Urinary bladder (tissue), 4 donors: ENCODE data around the gene TMEM214. TPM values are rescaled to one million over a fixed set of nuclear protein-coding genes. Genes with fewer than 3 reads are reported as not detected.
A peak's percentile ranks its signal among the peaks of the same experiment; 100 is the strongest.

Experiments
- DNase-seq: peaks from one replicate; pipeline ENCODE4 v3.0.0-alpha.2; 2015; ENCODE audit errors: extremely low spot score
- H3K27ac ChIP-seq: one replicate; pipeline ENCODE4 v1.5.1; 2013; ENCODE audit warnings: low read depth, mild to moderate bottlenecking, moderate library complexity
- H3K36me3 ChIP-seq: one replicate; pipeline ENCODE4 v1.6.1; 2013; ENCODE audit warnings: mild to moderate bottlenecking, moderate library complexity; ENCODE audit not compliant: insufficient read depth
- H3K4me1 ChIP-seq: one replicate; pipeline ENCODE4 v1.6.1; 2013; ENCODE audit warnings: mild to moderate bottlenecking, moderate library complexity; ENCODE audit not compliant: insufficient read depth
- H3K4me3 ChIP-seq: one replicate; pipeline ENCODE4 v1.5.1; 2013; ENCODE audit warnings: low read depth, low read length
- WGBS: extraction: QIAGEN DNeasy Blood & Tissue Kit; methylation state at CpG from one replicate; pipeline ENCODE4 v1.1.7; 2013; 5-methylcytosine and 5-hydroxymethylcytosine counted together
- polyA plus RNA-seq: library from polyadenylated mRNA; stranded (reverse); fragments of 200-250 nt; gene quantifications from one replicate; pipeline ENCODE4 v1.2.3, GENCODE V29; 2013
- total RNA-seq: library from RNA; depleted of rRNA; stranded (reverse); fragments of >200 nt; gene quantifications from one replicate; pipeline ENCODE4 v1.2.3, GENCODE V29; 2014
- donor health status: healthy with polysubstance abuse.
- donor health status: healthy.

TMEM214 gene
- total and polyA plus RNA-seq, 2 donors: 49.8 to 54.4 TPM

DNA sequence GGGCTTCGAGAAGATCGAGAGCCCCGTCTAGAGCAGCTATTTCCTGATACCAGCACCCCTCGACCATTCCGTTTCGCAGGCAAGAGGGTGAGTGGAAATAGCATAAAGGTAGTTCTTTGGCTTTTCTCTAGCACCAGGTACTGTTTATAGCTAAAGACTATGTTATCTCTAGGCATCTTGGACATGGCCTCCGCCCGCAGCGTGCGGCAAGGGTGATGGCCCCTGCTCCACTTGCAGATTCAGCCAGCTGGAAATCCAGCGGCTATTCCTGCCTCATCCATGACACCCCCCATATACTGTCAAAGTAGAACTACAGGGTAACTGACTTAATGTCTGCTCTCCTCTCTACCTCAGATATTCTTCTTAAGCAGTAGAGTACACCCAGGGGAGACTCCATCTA is 22.0 kb downstream of the TMEM214 start:
- H3K4me1 ChIP-seq: no peaks in the 10 kb centered on the region
- H3K36me3 ChIP-seq: no peaks in the 10 kb centered on the region
- 94% methylated on average over 11 of the region's 11 CpGs for WGBS
- H3K4me3 ChIP-seq: no peak overlapping the region
- DNase-seq: no peak
- H3K27ac ChIP-seq: no peak overlapping the region

- Histone ChIP-seq H3K36me3 (no peaks in the 10 kb centered on the region), H3K4me1 (no peaks in the 10 kb centered on the region), H3K27ac (no peak overlapping the region), H3K4me3 (no peak overlapping the region)
- no peak for DNase-seq
- whole genome bisulfite sequencing: 93% methylated on average over 6 of the region's 6 CpGs
Observed at GRCh38 chr2:27057184-27057583, 24.4 kb downstream of the TMEM214 start.

- Histone ChIP-seq H3K36me3 (no peaks in the 10 kb centered on the region), H3K4me3 (no peak overlapping the region), H3K4me1 (no peaks in the 10 kb centered on the region), H3K27ac (no peak overlapping the region)
- no peak for DNase-seq
- WGBS: 89% methylated on average over 10 of the region's 10 CpGs
Observed at GRCh38 chr2:27058210-27058609, 25.4 kb downstream of the TMEM214 start.

GRCh38 chr2:27059141-27059820 is 26.5 kb downstream of the TMEM214 start:
- Histone ChIP-seq H3K27ac (no peak overlapping the region), H3K36me3 (no peaks in the 10 kb centered on the region), H3K4me3 (no peak overlapping the region), H3K4me1 (no peaks in the 10 kb centered on the region)
- no peak for DNase-seq
- 78% methylated on average over 15 of the region's 15 CpGs for WGBS

DNA sequence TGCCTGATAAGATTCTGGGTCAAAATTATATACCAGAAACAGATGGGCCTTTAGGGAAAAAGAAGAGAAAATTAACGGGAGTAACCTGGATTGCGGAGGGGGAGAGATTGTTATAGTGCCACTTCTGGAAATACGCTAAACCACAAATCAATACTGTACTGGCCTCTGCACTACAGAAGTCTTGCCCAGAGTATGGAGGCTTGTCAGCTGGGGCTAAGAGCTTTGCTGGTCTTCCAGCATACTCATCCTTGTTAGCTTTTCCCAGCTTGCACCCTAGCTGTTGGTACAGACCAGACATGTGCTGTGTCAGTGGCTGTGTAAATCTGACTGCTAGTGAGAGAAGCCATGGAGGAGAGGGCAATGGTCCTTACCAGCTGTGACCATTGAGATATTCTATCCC is 27.6 kb downstream of the TMEM214 start:
- no peaks in the 10 kb centered on the region for H3K36me3 ChIP-seq
- no peaks in the 10 kb centered on the region for H3K4me1 ChIP-seq
- WGBS: 92% methylated on average over 3 of the region's 3 CpGs
- H3K27ac ChIP-seq: no peak overlapping the region
- no peak overlapping the region for H3K4me3 ChIP-seq
- no peak for DNase-seq

GRCh38 chr2:27065128-27065527 is 32.4 kb downstream of the TMEM214 start:
- Histone ChIP-seq H3K4me1 (no peaks in the 10 kb centered on the region), H3K36me3 (no peaks in the 10 kb centered on the region), H3K27ac (no peak overlapping the region), H3K4me3 (no peak overlapping the region)
- DNase-seq: no peak
- WGBS: 87% methylated on average over 3 of the region's 3 CpGs

- Histone ChIP-seq H3K4me3 (no peak overlapping the region), H3K4me1 (no peaks in the 10 kb centered on the region), H3K27ac (no peak overlapping the region), H3K36me3 (no peaks in the 10 kb centered on the region)
- 88% methylated on average over 5 of the region's 5 CpGs for WGBS
- DNase-seq: no peak
Observed at GRCh38 chr2:27067385-27067784, 34.6 kb downstream of the TMEM214 start.

DNA sequence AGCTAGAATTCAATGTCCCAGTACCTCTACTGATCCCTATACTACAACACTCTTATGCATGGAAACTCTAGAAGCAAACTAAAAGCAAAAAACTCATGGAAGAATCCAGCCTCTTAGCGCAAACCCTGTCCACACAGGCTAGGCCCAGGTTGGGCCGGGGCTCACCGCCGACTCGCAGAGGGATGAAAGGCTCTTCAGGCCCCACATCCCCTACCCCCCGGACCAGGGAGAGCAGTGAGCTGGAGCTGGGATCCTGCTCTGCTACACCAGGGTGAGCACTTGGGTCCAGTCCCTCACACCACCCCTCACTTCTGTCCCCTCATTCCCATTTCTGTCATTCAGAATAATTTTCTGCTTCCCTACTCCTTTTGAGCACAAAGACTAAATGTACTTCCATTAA is 36.7 kb downstream of the TMEM214 start:
- H3K36me3 ChIP-seq: no peaks in the 10 kb centered on the region
- H3K27ac ChIP-seq: no peak overlapping the region
- WGBS: 92% methylated on average over 6 of the region's 6 CpGs
- H3K4me3 ChIP-seq: no peak overlapping the region
- H3K4me1 ChIP-seq: no peaks in the 10 kb centered on the region
- DNase-seq: no peak

GRCh38 chr2:27069961-27070618 is 37.3 kb downstream of the TMEM214 start:
- no peak overlapping the region for H3K27ac ChIP-seq
- 78% methylated on average over 8 of the region's 8 CpGs for WGBS
- peak overlapping the region; percentile 76 for H3K4me3 ChIP-seq
- no peaks in the 10 kb centered on the region for H3K4me1 ChIP-seq
- no peak for DNase-seq
- H3K36me3 ChIP-seq: no peaks in the 10 kb centered on the region

GRCh38 chr2:27070653-27071276 is 38.0 kb downstream of the TMEM214 start:
- Histone ChIP-seq H3K27ac (peak overlapping the region; percentile 79), H3K36me3 (no peaks in the 10 kb centered on the region), H3K4me3 (peak overlapping the region; percentile 76), H3K4me1 (no peaks in the 10 kb centered on the region)
- 4% methylated on average over 11 of the region's 11 CpGs for WGBS
- no peak for DNase-seq

DNA sequence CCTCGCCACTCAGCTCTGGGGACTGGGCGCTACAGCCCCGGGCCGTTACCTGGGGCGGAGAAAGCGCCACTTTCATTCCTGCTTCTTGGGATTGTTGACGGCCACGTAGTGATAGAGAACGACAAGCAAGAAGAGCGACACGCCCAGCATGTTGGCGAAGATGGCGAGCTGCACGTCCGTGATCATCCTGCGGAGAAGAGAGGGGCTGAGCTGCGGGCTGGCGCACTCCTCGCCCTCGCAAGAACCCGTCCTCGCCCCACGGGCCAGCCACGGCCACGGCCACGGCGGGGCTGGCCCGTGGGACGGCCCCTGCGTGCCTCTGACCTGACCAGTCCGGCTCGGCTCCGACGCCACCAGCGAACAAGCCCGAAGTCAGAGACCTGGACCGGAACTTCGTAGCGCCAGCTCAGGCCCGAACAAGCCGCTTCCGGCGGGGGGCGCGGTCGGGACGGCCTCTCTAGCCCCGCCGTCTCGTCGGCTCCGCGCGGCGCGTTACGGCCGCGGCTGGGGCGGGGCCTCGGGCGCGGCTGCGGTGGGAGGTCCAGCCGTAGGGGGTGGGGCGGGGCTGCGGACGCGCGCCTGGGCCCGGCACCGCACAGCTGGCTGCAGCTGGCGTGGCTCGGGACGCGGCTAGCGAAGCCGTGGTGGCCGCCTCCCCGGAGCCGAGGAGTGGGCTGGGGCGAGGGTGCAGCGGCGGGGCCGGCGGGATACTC is 38.7 kb downstream of the TMEM214 start, which contains the start of gene OST4:
Gene OST4 (minus strand): TSS at position 378 of the 713 bp plus-strand sequence.
- Histone ChIP-seq H3K27ac (peak within 1 kb of the TSS; percentile 97), H3K4me1 (no peaks in the 10 kb centered on the region), H3K4me3 (peak within 1 kb of the TSS; percentile 76), H3K36me3 (no peaks in the 10 kb centered on the region)
- WGBS: under 1% methylated on average over 86 of the region's 86 CpGs
- peak; percentile 66 for DNase-seq

GRCh38 chr2:27071990-27072830 is 39.4 kb downstream of the TMEM214 start:
- H3K36me3 ChIP-seq: no peaks in the 10 kb centered on the region
- H3K4me3 ChIP-seq: peak overlapping the region; percentile 76
- 2% methylated on average over 34 of the region's 34 CpGs for WGBS
- DNase-seq: peak; percentile 85
- H3K4me1 ChIP-seq: no peaks in the 10 kb centered on the region
- peak overlapping the region; percentile 97 for H3K27ac ChIP-seq

DNA sequence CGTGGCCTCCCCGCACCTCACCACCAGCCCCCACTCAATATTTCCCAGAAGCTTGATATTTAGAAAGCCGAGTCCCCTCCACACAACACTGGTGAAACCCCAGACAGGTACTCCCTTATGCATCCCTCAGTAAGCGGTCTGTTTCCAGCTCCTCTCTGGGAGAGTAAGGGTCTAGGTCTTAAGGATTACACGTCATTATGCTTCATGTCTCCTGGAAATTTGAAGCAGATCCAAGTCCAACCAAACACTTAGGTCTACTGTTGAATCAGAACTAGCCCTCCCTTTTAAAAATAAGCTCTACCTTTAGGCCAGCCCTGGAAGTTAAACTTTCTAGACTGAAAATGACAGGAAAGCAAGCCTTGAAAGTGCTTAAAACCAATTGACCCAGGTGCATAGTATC is 40.2 kb downstream of the TMEM214 start:
- 33% methylated on average over 5 of the region's 5 CpGs for WGBS
- no peak for DNase-seq

More for the DNA sequence above, 40.2 kb downstream of the TMEM214 start:
- H3K4me3 ChIP-seq: no peak overlapping the region
- no peaks in the 10 kb centered on the region for H3K36me3 ChIP-seq
- peak overlapping the region; percentile 97 for H3K27ac ChIP-seq
- H3K4me1 ChIP-seq: no peaks in the 10 kb centered on the region
